Lower leg skin (tissue), 4 donors: ENCODE results near the gene SFSWAP. TPM values are rescaled to one million over a fixed set of nuclear protein-coding genes. Genes with fewer than 3 reads are reported as not detected.
"Not testable (repeated sequence)": the region's sequence is repeated elsewhere in the genome, so short reads cannot be mapped to it uniquely, and the experiment has no call there.

ENCODE experiments used
- DNase-seq, 2 donors: peaks; one replicate each; pipeline ENCODE4 v3.0.0-alpha.2; 2019; ENCODE audit warnings: low spot score in 2 of 2
- H3K4me3 ChIP-seq: fragments of 200-600 bp; sonication (generic); 2 replicates; pipeline ENCODE4 v1.5.1; 2017; ENCODE audit warnings: mild to moderate bottlenecking, low read depth; ENCODE audit not compliant: poor library complexity, severe bottlenecking
- POLR2A ChIP-seq, 2 donors: fragments of 450-650 bp; IDR thresholded peaks; one replicate each; pipeline ENCODE4 v1.6.1; 2016 to 2017; ENCODE audit warnings: antibody characterized with exemption in 2 of 2, mild to moderate bottlenecking in 1 of 2, moderate library complexity in 1 of 2
- WGBS, 2 donors: methylation state at CpG; one replicate each; pipeline ENCODE4 v1.1.5; 2018; 5-methylcytosine and 5-hydroxymethylcytosine counted together
- intact Hi-C: fragments of 100-400 bp; cut with DNase I; formaldehyde crosslinking; loops from one replicate; pipeline ENCODE4 v1.15.0; 2023; ENCODE audit warnings: low total_unique reads
- total RNA-seq, 4 donors: library from RNA; depleted of rRNA; stranded (reverse); fragments of >200 nt; gene quantifications; one replicate each; pipeline ENCODE4 v1.1.0, GENCODE V29; 2016
- TF ChIP-seq, protein P1 (sequence below), 3 donors: fragments of 450-650 bp; IDR thresholded peaks; one replicate each; pipeline ENCODE4 v1.5.1; 2016; ENCODE audit warnings: antibody characterized with exemption in 3 of 3, mild to moderate bottlenecking in 3 of 3, moderate library complexity in 2 of 3

The SFSWAP gene
- total RNA-seq, 4 donors from 2014 or later, result 31.0 to 56.3 (median 38.5) TPM

DNA sequence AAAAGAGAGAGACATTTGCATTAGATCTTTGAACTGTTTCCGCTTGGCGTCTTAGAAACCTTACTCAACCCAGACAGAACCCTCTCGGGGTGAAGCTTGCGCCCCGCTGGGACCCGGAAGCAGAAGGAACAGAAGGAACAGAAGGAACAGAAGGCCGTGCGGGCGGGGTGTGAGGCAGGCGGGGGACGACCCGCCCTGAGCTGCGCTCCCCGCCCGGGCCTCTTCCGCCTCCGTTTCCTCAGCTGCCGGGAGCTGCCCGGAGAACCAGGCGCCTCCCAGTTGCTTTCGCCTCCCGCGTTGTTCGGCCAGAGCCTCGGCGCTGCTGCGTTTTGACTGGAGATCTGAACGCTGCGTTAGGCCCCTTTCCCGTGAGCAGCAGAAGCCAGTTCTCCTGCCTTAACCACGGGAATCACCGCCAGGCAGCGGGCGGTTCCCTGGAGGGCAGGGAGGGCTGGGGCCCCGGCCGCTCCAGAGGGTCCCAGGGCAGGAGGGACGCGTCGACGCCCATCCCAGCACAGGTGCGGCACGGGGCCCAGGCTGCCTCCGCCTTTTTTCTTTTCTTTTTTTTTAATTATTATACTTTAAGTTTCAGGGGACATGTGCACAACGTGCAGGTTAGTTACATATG, 98.0 kb downstream of the SFSWAP start:
- 78 to 92% methylated on average over 35 to 44 of the region's 44 CpGs for WGBS, 2 donors
- no peak for TF ChIP-seq POLR2A (IDR thresholded peaks at IDR 0.05)
- TF ChIP-seq, protein P1, sequence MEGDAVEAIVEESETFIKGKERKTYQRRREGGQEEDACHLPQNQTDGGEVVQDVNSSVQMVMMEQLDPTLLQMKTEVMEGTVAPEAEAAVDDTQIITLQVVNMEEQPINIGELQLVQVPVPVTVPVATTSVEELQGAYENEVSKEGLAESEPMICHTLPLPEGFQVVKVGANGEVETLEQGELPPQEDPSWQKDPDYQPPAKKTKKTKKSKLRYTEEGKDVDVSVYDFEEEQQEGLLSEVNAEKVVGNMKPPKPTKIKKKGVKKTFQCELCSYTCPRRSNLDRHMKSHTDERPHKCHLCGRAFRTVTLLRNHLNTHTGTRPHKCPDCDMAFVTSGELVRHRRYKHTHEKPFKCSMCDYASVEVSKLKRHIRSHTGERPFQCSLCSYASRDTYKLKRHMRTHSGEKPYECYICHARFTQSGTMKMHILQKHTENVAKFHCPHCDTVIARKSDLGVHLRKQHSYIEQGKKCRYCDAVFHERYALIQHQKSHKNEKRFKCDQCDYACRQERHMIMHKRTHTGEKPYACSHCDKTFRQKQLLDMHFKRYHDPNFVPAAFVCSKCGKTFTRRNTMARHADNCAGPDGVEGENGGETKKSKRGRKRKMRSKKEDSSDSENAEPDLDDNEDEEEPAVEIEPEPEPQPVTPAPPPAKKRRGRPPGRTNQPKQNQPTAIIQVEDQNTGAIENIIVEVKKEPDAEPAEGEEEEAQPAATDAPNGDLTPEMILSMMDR (IDR thresholded peaks at IDR 0.05), result no peak
- DNase-seq, result no peak
- intact Hi-C loops, result no loop called here
- H3K4me3 ChIP-seq, result no peak overlapping the region

DNA sequence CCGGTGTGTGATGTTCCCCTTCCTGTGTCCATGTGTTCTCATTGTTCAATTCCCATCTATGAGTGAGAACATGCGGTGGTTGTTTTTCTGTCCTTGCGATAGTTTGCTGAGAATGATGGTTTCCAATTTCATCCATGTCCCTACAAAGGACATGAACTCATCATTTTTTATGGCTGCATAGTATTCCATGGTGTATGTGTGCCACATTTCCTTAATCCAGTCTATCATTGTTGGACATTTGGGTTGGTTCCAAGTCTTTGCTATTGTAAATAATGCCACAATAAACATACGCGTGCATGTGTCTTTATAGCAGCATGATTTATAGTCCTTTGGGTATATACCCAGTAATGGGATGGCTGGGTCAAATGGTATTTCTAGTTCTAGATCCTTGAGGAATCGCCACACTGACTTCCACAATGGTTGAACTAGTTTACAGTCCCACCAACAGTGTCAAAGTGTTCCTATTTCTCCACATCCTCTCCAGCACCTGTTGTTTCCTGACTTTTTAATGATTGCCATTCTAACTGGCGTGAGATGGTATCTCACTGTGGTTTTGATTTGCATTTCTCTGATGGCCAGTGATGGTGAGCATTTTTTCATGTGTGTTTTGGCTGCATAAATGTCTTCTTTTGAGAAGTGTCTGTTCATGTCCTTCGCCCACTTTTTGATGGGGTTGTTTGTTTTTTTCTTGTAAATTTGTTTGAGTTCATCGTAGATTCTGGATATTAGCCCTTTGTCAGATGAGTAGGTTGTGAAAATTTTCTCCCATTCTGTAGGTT, 98.8 kb downstream of the SFSWAP start:
- 93 to 95% methylated on average over 9 of the region's 9 CpGs for WGBS, 2 donors
- DNase-seq, H3K4me3 ChIP-seq, intact Hi-C loops: not testable (repeated sequence)

DNA sequence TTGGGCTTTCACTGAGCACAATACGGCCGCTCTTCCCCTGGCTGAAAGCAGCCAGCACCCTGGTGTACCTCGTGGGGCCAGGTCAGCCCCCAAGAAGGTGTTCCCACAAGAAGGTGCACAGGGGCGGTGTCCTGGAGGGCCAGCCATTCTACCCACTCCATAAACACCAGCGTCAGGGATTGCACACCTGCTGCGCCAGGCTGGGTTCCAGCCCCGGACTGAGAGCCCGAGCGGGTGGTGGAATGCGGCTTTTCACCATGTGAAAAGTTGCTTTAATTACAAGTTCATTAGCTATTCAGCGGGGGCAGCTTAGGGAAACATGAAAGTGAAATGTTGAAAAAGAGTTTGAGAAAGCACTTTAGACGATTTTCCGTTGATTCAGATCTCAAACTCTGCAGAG, 99.8 kb downstream of the SFSWAP start:
- TF ChIP-seq, protein P1 (IDR thresholded peaks at IDR 0.05), result no peak
- TF ChIP-seq POLR2A (IDR thresholded peaks at IDR 0.05), result no peak
- intact Hi-C loops, result no loop called here
- no peak for DNase-seq
- 64 to 67% methylated on average over 13 of the region's 13 CpGs for WGBS, 2 donors
- no peak overlapping the region for H3K4me3 ChIP-seq

DNA sequence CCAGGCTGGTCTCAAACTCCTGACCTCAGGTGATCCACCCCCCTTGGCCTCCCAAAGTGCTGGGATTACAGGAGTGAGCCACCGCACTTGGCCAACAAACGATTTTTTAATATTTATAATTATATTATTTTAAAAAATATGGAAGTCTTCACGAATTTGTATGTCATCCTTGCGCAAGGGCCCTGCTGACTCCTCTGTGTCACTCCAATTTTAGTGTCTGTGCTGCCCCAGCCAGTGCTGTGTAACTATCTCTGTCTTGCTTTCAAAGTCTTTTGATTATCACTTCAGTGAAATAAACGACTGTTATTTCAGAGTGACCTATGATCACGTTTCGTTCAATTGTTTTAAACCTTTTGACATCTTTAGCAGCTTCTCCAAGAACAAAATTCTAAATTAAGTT, 104.2 kb downstream of the SFSWAP start:
- no peak overlapping the region for H3K4me3 ChIP-seq
- DNase-seq, result no peak
- WGBS, 2 donors, result 85 to 87% methylated on average over 7 of the region's 7 CpGs
- intact Hi-C loops, result no loop called here
- TF ChIP-seq POLR2A (IDR thresholded peaks at IDR 0.05), result no peak
- TF ChIP-seq, protein P1 (IDR thresholded peaks at IDR 0.05), result no peak

DNA sequence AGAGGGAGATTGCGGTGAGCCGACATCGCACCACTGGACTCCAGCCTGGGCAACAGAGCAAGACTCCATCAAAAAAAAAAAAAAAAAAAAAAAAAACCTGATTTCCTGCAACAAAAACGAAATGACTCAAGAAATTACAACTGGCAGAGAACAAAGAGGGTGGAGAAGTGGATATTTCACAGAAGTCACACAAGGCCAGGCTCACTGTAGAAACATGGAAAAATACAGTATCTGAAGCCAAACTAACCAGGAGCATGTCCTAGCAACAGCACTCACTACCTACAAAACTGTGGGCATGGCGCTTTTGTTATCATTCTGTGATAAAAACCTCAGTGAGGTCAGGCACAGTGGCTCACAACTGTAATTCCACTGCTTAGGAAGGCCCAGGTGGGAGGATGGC, 105.6 kb downstream of the SFSWAP start:
- WGBS, 2 donors, result 62 to 68% methylated on average over 5 of the region's 5 CpGs
- no peak overlapping the region for H3K4me3 ChIP-seq
- DNase-seq, result no peak
- intact Hi-C loops, result no loop called here
- TF ChIP-seq, protein P1 (IDR thresholded peaks at IDR 0.05), result no peak
- TF ChIP-seq POLR2A (IDR thresholded peaks at IDR 0.05), result no peak

DNA sequence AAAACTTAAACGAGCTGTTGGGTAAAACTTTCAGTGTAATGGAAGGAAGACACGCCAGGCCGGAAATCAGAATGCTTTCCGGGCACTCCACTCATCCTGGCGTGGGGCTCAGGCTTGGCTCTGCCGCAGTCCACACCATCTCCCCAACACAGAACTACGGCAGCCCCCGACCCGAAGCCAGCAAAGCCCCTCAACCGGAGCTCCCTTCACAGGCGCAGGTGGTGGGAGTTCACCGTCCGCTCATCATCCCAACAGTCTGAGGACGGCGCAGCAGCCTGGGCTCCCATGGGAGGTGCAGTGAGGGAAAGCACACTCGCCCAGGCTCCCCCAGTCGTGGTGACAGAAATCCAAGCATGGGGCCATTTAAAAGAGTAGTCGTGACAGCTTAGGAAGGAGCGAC, 106.4 kb downstream of the SFSWAP start:
- WGBS, 2 donors, result 93% methylated on average over 17 to 19 of the region's 19 CpGs
- no peak overlapping the region for H3K4me3 ChIP-seq
- intact Hi-C loops, result no loop called here
- no peak for TF ChIP-seq POLR2A (IDR thresholded peaks at IDR 0.05)
- TF ChIP-seq, protein P1 (IDR thresholded peaks at IDR 0.05), result no peak
- no peak for DNase-seq
